ENCODE data around the gene ABHD11.

- no peak for TF ChIP-seq CTCF (IDR thresholded peaks at IDR 0.05; ENCODE audit: low read length)
- TF ChIP-seq EZH2 (IDR thresholded peaks at IDR 0.05; ENCODE audit: borderline replicate concordance, low read length), result no peak
Observed at GRCh38 chr7:73749931-73750776, 11.6 kb upstream of the ABHD11 start.

Data from OCI-LY1 (cell line).